Glutamatergic neuron (in vitro differentiated cells): ENCODE measurements around the gene ATP1A3. TPM values are rescaled to one million over a fixed set of nuclear protein-coding genes. Genes with fewer than 3 reads are reported as not detected.

Experiments
- DNase-seq: peaks from one replicate; pipeline ENCODE4 v3.0.0; 2022
- H3K27ac Mint-ChIP-seq: one replicate; pipeline ENCODE4 v1.8.0; 2020; ENCODE audit warnings: mild to moderate bottlenecking, mixed read lengths, inconsistent platforms; ENCODE audit not compliant: unreplicated experiment
- H3K27me3 Mint-ChIP-seq: one replicate; pipeline ENCODE4 v1.8.0; 2020; ENCODE audit warnings: mild to moderate bottlenecking, moderate library complexity, mixed read lengths, inconsistent platforms; ENCODE audit not compliant: unreplicated experiment
- H3K36me3 Mint-ChIP-seq: one replicate; pipeline ENCODE4 v1.8.0; 2020; ENCODE audit warnings: mild to moderate bottlenecking, mixed read lengths, inconsistent platforms; ENCODE audit not compliant: unreplicated experiment
- H3K4me1 Mint-ChIP-seq: one replicate; pipeline ENCODE4 v1.8.0; 2020; ENCODE audit warnings: mild to moderate bottlenecking, low read depth, mixed read lengths, inconsistent platforms; ENCODE audit not compliant: unreplicated experiment
- H3K4me3 Mint-ChIP-seq: one replicate; pipeline ENCODE4 v1.8.0; 2020; ENCODE audit warnings: mild to moderate bottlenecking, mixed read lengths, inconsistent platforms; ENCODE audit not compliant: unreplicated experiment
- H3K9me3 Mint-ChIP-seq: one replicate; pipeline ENCODE4 v1.8.0; 2020; ENCODE audit warnings: mild to moderate bottlenecking, moderate library complexity, mixed read lengths, inconsistent platforms; ENCODE audit not compliant: unreplicated experiment
- total RNA-seq: library from RNA; stranded (reverse); fragmentation: NEBNext Ultra II Directional; extraction: Animal tissue kit (Norgen Biotek cat#: 25700); gene quantifications from one replicate; pipeline ENCODE4 v1.2.1, GENCODE V29; 2021; ENCODE audit not compliant: unreplicated experiment
- TF ChIP-seq, protein P1 (sequence below): fragments of 200-600 bp; sonication (generic); IDR thresholded peaks from one replicate; pipeline ENCODE4 v1.5.0; 2021; ENCODE audit not compliant: partially characterized antibody, unreplicated experiment

Gene ATP1A3
- total RNA-seq, 1 donor from 2014 or later = 650 TPM

GRCh38 chr19:42010245-42011126 is 16.5 kb upstream of the ATP1A3 start:
- Mint-ChIP-seq H3K27ac (peak overlapping the region; percentile 60), H3K27me3 (peaks cover 10% of the 10 kb centered on the region), H3K4me3 (no peak overlapping the region), H3K36me3 (peaks cover 5% of the 10 kb centered on the region), H3K4me1 (peaks cover 20% of the 10 kb centered on the region), H3K9me3 (peaks cover 6% of the 10 kb centered on the region)
- DNase-seq = no peak
- TF ChIP-seq, protein P1, sequence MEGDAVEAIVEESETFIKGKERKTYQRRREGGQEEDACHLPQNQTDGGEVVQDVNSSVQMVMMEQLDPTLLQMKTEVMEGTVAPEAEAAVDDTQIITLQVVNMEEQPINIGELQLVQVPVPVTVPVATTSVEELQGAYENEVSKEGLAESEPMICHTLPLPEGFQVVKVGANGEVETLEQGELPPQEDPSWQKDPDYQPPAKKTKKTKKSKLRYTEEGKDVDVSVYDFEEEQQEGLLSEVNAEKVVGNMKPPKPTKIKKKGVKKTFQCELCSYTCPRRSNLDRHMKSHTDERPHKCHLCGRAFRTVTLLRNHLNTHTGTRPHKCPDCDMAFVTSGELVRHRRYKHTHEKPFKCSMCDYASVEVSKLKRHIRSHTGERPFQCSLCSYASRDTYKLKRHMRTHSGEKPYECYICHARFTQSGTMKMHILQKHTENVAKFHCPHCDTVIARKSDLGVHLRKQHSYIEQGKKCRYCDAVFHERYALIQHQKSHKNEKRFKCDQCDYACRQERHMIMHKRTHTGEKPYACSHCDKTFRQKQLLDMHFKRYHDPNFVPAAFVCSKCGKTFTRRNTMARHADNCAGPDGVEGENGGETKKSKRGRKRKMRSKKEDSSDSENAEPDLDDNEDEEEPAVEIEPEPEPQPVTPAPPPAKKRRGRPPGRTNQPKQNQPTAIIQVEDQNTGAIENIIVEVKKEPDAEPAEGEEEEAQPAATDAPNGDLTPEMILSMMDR = no peak

- Mint-ChIP-seq H3K4me1 (peaks cover 24% of the 10 kb centered on the region), H3K9me3 (peaks cover 8% of the 10 kb centered on the region), H3K36me3 (peaks cover 5% of the 10 kb centered on the region), H3K27ac (peak overlapping the region; percentile 5), H3K4me3 (no peak overlapping the region), H3K27me3 (peaks cover 19% of the 10 kb centered on the region)
- TF ChIP-seq, protein P1 = no peak
- DNase-seq = no peak
These were observed 12.5 kb upstream of the ATP1A3 start for GRCh38 chr19:42006569-42006968.

GRCh38 chr19:42005504-42005903 is 11.5 kb upstream of the ATP1A3 start:
- H3K27ac Mint-ChIP-seq = no peak overlapping the region
- TF ChIP-seq, protein P1 = no peak
- no peak for DNase-seq
- no peak overlapping the region for H3K4me3 Mint-ChIP-seq
- peaks cover 6% of the 10 kb centered on the region for H3K9me3 Mint-ChIP-seq
- peaks cover 29% of the 10 kb centered on the region for H3K4me1 Mint-ChIP-seq
- H3K27me3 Mint-ChIP-seq = peaks cover 21% of the 10 kb centered on the region
- peaks cover 5% of the 10 kb centered on the region for H3K36me3 Mint-ChIP-seq

GRCh38 chr19:42003506-42004294 is 9.7 kb upstream of the ATP1A3 start:
- Mint-ChIP-seq H3K9me3 (peaks cover 9% of the 10 kb centered on the region), H3K27ac (peak overlapping the region; percentile 29), H3K36me3 (peaks cover 4% of the 10 kb centered on the region), H3K27me3 (peaks cover 20% of the 10 kb centered on the region), H3K4me1 (peaks cover 34% of the 10 kb centered on the region), H3K4me3 (peak overlapping the region; percentile 48)
- DNase-seq = no peak
- TF ChIP-seq, protein P1 = no peak
